Endothelial cell of umbilical vein (primary cell): ENCODE results near the gene P2RY11. TPM values are rescaled to one million over a fixed set of nuclear protein-coding genes. Genes with fewer than 3 reads are reported as not detected.

Source experiments
- BruUV-seq: library from RNA; stranded (reverse); fragments of 400-500 nt; replicated peaks from 2 replicates; lab custom pipeline; 2021; lab: Mats Ljungman, UMichigan
- CTCF ChIA-PET: fragments of 300-600, 350-600 bp; sonication (Branson Sonifier 250); formaldehyde crosslinking; loops from one replicate; lab custom pipeline; 2021; ENCODE audit warnings: antibody characterized with exemption, inconsistent platforms; lab: Charles Lee
- POLR2A ChIA-PET: fragments of 300-600, 350-600 bp; sonication (Branson Sonifier 250); formaldehyde crosslinking; loops from one replicate; lab custom pipeline; 2021; ENCODE audit warnings: antibody characterized with exemption, inconsistent platforms; lab: Charles Lee
- DNase-seq: peaks from one replicate; pipeline ENCODE4 v3.0.0-alpha.2; 2011; ENCODE audit warnings: low read depth, low spot score
- FAIRE-seq: peaks from 2 replicates; lab custom pipeline; 2011; peaks lifted over from hg19 to GRCh38; lab: Jason Lieb, UNC
- H2AFZ ChIP-seq: 2 replicates; pipeline ENCODE4 v1.6.0; 2012; ENCODE audit warnings: low read depth, low read length, control low read depth, inconsistent platforms
- H3K27ac ChIP-seq: 2 replicates; pipeline ENCODE4 v1.5.1; 2011; ENCODE audit warnings: low read depth, mild to moderate bottlenecking, control low read depth, low read length, moderate library complexity; ENCODE audit not compliant: insufficient read depth
- H3K27me3 ChIP-seq, 2 experiments: 2 replicates each; pipeline versions ENCODE4 v1.6.0 to v1.6.1; 2011; ENCODE audit warnings: low read length in 2 of 2, mixed read lengths in 1 of 2; ENCODE audit not compliant: control insufficient read depth in 2 of 2, insufficient read depth in 2 of 2
- H3K36me3 ChIP-seq, 2 experiments: 2 replicates in 1 of 2; 3 replicates in 1 of 2; pipeline ENCODE4 v1.5.1; 2011; ENCODE audit warnings: low read length in 2 of 2, mild to moderate bottlenecking in 1 of 2, moderate library complexity in 1 of 2; ENCODE audit not compliant: control insufficient read depth in 2 of 2, insufficient read depth in 2 of 2; ENCODE audit errors: extremely low read depth in 1 of 2
- H3K4me1 ChIP-seq: 3 replicates; pipeline ENCODE4 v1.5.1; 2011; ENCODE audit warnings: mild to moderate bottlenecking, low read length; ENCODE audit not compliant: control insufficient read depth, insufficient read depth; ENCODE audit errors: extremely low read depth
- H3K4me2 ChIP-seq: 2 replicates; pipeline ENCODE4 v1.6.1; 2011; ENCODE audit warnings: low read length, control low read depth, mixed read lengths; ENCODE audit not compliant: insufficient read depth
- H3K4me3 ChIP-seq, 3 experiments: fragments of 200-600 bp in 1 of 3; sonication (generic), shearing (Covaris generic) in 1 of 3; replicated peaks in 1 of 3; 2 replicates each; pipeline ENCODE4 v1.5.1; 2011 to 2016; ENCODE audit warnings: control low read depth in 3 of 3, low read length in 3 of 3, mild to moderate bottlenecking in 2 of 3, inconsistent platforms in 1 of 3, low read depth in 1 of 3, moderate library complexity in 1 of 3; ENCODE audit not compliant: insufficient read depth in 1 of 3
- H3K79me2 ChIP-seq: 2 replicates; pipeline ENCODE4 v1.6.0; 2012; ENCODE audit warnings: low read length, inconsistent platforms; ENCODE audit not compliant: control insufficient read depth, insufficient read depth
- H3K9ac ChIP-seq: replicated peaks from 2 replicates; pipeline ENCODE3; 2011; ENCODE audit warnings: low read length, control low read depth; ENCODE audit not compliant: insufficient read depth; ENCODE audit errors: extremely low read depth
- H3K9me1 ChIP-seq: replicated peaks from 3 replicates; pipeline ENCODE4 v1.6.0; 2011; ENCODE audit warnings: mild to moderate bottlenecking, low read length; ENCODE audit not compliant: control insufficient read depth, insufficient read depth; ENCODE audit errors: extremely low read depth
- H3K9me3 ChIP-seq: replicated peaks from 2 replicates; pipeline ENCODE4 v1.5.1; 2012; ENCODE audit warnings: low read length, inconsistent platforms; ENCODE audit not compliant: control insufficient read depth, insufficient read depth
- H4K20me1 ChIP-seq: replicated peaks from 2 replicates; pipeline ENCODE3; 2011; ENCODE audit warnings: mild to moderate bottlenecking, low read length; ENCODE audit not compliant: control insufficient read depth, insufficient read depth; ENCODE audit errors: extremely low read depth
- EZH2 ChIP-seq: IDR thresholded peaks from 2 replicates; pipeline ENCODE4 v1.6.1; 2012; ENCODE audit warnings: borderline replicate concordance, low read depth, mild to moderate bottlenecking, moderate library complexity, low read length, inconsistent platforms; ENCODE audit not compliant: severe bottlenecking
- FOS ChIP-seq: IDR thresholded peaks from 2 replicates; pipeline ENCODE4 v1.6.1; 2011; ENCODE audit warnings: mild to moderate bottlenecking, low read length, moderate library complexity, borderline replicate concordance; ENCODE audit not compliant: insufficient read depth
- JUN ChIP-seq: IDR thresholded peaks from 2 replicates; pipeline ENCODE4 v1.6.1; 2011; ENCODE audit warnings: borderline replicate concordance, low read depth; ENCODE audit not compliant: insufficient read length, insufficient read depth
- MYC ChIP-seq: IDR thresholded peaks from one replicate; pipeline ENCODE4 v1.6.1; 2011; ENCODE audit warnings: mild to moderate bottlenecking, low read depth, low read length
- POLR2A ChIP-seq: IDR thresholded peaks from 2 replicates; pipeline ENCODE4 v1.6.1; 2012; ENCODE audit warnings: low read depth, mild to moderate bottlenecking, control low read depth, low read length
- POLR2AphosphoS5 ChIP-seq: IDR thresholded peaks from 2 replicates; pipeline ENCODE4 v1.6.1; 2012; ENCODE audit warnings: low read depth, mild to moderate bottlenecking, control low read depth, low read length, moderate library complexity; ENCODE audit not compliant: insufficient read depth
- dilution Hi-C: fragments of 300-500 bp; cut with MboI; formaldehyde crosslinking; loops from one replicate; pipeline ENCODE4 v1.15.0; 2019; ENCODE audit warnings: low sequenced_read_pairs; ENCODE audit not compliant: extremely low pct_ligation_motif_present
- intact Hi-C: fragments of 100-400 bp; cut with micrococcal nuclease; formaldehyde crosslinking; loops from one replicate; pipeline ENCODE4 v1.10.0; 2022
- polyA plus RNA-seq, 4 experiments: library from polyadenylated mRNA; depleted of rRNA in 3 of 4; stranded (reverse) in 3 of 4; unstranded in 1 of 4; fragments of >200 nt; gene quantifications; 2 replicates each; pipeline versions ENCODE4 v1.2.1 to v1.2.3, GENCODE V29; 2011 to 2012; ENCODE audit warnings: missing spikeins in 1 of 4
- total RNA-seq: library from RNA; stranded (reverse); gene quantifications from 2 replicates; pipeline ENCODE4 v1.2.3, GENCODE V29; 2021
- TF ChIP-seq, protein P1 (sequence below): IDR thresholded peaks from 2 replicates; pipeline ENCODE4 v1.6.1; 2011; ENCODE audit not compliant: insufficient read depth, insufficient read length
- TF ChIP-seq, protein P2 (sequence below), 2 donors: IDR thresholded peaks; 1 replicate in 1 of 2; 2 replicates in 1 of 2; pipeline ENCODE4 v1.5.1; 2011; ENCODE audit warnings: low read length in 2 of 2, mild to moderate bottlenecking in 2 of 2, moderate library complexity in 2 of 2, control low read depth in 1 of 2, inconsistent platforms in 1 of 2, low read depth in 1 of 2; ENCODE audit not compliant: insufficient read depth in 1 of 2; ENCODE audit errors: extremely low read depth in 1 of 2

Gene P2RY11
- total and polyA plus RNA-seq, 2 donors (not counting 3 experiments of a cell fraction or from before 2014, with no cell fraction given), result 3.6 to 14.6 TPM

DNA sequence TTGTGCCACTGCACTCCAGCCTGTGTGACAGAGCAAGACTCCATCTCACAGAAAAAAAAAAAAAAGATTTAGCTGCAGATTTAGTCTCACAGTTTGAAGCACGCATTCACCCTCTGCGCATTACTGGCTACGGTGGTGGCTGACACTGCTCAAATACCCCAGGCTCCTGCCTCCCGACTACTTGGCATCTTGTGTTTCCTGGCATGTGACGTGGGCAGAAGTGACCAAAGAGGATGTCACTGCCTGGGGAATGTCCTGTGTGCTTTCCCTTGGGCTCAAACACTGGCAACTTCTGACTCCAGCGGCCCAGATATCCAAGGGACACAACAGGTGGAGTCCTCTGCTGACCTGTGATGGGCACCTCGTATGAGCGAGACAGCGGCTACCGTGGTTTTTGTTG, 32.9 kb downstream of the P2RY11 start:
- no peaks in the 10 kb centered on the region for H3K79me2 ChIP-seq
- no peaks in the 10 kb centered on the region for H3K9me3 ChIP-seq
- H2AFZ ChIP-seq, result no peak overlapping the region
- no peak overlapping the region for H3K4me2 ChIP-seq
- H4K20me1 ChIP-seq, result no peaks in the 10 kb centered on the region
- FAIRE-seq (no peak), DNase-seq (no peak)
- no TSS peak for BruUV-seq
- no peaks in the 10 kb centered on the region for H3K9me1 ChIP-seq
- H3K36me3 ChIP-seq, result peaks cover 27 to 52% of the 10 kb centered on the region in 2 experiments
- no peak overlapping the region for H3K27ac ChIP-seq
- no peaks in the 10 kb centered on the region for H3K4me1 ChIP-seq
- H3K4me3 ChIP-seq, result no peak overlapping the region
- no peak for TF ChIP-seq MYC
- dilution Hi-C loops, result no loop called here
- CTCF ChIA-PET, result interaction anchor here (1.2 kb wide), 1 partner anchor 106 kb away, joined by 4 read pairs; no protein-coding TSS in a partner anchor
- intact Hi-C loops, result no loop called here
- POLR2A ChIA-PET, result no interaction called here
- no peak overlapping the region for H3K9ac ChIP-seq
- no peaks in the 10 kb centered on the region for H3K27me3 ChIP-seq

DNA sequence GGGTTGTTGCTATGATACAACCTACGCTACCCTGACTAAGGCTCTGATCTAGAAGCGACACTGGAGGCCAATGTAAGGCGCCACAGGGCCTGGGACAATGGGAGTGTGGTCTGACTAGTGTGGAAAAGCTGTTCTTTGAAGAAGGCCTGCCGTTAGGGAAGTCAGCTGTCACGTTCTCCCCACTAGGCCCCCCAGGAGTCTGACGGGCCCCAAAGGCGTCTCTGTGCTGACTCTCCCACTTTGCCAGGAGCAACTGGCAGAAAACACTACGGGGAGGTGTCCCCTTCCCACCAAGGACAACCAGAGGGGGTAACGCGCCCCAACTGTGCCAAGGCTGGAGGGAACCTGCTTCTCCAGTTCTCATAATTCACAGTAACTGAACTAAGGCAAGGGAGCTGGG, 33.5 kb downstream of the P2RY11 start:
- no peaks in the 10 kb centered on the region for H3K4me1 ChIP-seq
- intact Hi-C loops (no loop called here), dilution Hi-C loops (no loop called here)
- H3K4me2 ChIP-seq, result no peak overlapping the region
- DNase-seq (no peak), FAIRE-seq (no peak)
- no peak overlapping the region for H3K4me3 ChIP-seq
- ChIA-PET POLR2A (no interaction called here), CTCF (interaction anchor here (1.2 kb wide), 1 partner anchor 105 kb away, joined by 4 read pairs; no protein-coding TSS in a partner anchor)
- no TSS peak for BruUV-seq
- no peaks in the 10 kb centered on the region for H3K27me3 ChIP-seq
- H3K9me1 ChIP-seq, result no peaks in the 10 kb centered on the region
- H3K9ac ChIP-seq, result no peak overlapping the region
- peaks cover 33 to 52% of the 10 kb centered on the region in 2 experiments for H3K36me3 ChIP-seq
- H4K20me1 ChIP-seq, result no peaks in the 10 kb centered on the region
- TF ChIP-seq FOS (no peak), JUN (no peak), MYC (no peak), EZH2 (no peak), POLR2AphosphoS5 (no peak), POLR2A (no peak)
- TF ChIP-seq, protein P1, sequence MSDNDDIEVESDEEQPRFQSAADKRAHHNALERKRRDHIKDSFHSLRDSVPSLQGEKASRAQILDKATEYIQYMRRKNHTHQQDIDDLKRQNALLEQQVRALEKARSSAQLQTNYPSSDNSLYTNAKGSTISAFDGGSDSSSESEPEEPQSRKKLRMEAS, result no peak
- TF ChIP-seq, protein P2, sequence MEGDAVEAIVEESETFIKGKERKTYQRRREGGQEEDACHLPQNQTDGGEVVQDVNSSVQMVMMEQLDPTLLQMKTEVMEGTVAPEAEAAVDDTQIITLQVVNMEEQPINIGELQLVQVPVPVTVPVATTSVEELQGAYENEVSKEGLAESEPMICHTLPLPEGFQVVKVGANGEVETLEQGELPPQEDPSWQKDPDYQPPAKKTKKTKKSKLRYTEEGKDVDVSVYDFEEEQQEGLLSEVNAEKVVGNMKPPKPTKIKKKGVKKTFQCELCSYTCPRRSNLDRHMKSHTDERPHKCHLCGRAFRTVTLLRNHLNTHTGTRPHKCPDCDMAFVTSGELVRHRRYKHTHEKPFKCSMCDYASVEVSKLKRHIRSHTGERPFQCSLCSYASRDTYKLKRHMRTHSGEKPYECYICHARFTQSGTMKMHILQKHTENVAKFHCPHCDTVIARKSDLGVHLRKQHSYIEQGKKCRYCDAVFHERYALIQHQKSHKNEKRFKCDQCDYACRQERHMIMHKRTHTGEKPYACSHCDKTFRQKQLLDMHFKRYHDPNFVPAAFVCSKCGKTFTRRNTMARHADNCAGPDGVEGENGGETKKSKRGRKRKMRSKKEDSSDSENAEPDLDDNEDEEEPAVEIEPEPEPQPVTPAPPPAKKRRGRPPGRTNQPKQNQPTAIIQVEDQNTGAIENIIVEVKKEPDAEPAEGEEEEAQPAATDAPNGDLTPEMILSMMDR (IDR thresholded peaks at IDR 0.05; ENCODE audit: extremely low read depth in 1 of 2, insufficient read depth in 1 of 2, low read depth in 1 of 2, low read length in 2 of 2), result no peak
- H2AFZ ChIP-seq, result no peak overlapping the region
- no peaks in the 10 kb centered on the region for H3K79me2 ChIP-seq
- no peak overlapping the region for H3K27ac ChIP-seq
- H3K9me3 ChIP-seq, result no peaks in the 10 kb centered on the region
